ENCODE results near the gene PAK5. TPM values are rescaled to one million over a fixed set of nuclear protein-coding genes. Genes with fewer than 3 reads are reported as not detected.

PAK5 gene
- total RNA-seq, 1 donor: not detected

- TF ChIP-seq CTCF (IDR thresholded peaks at IDR 0.05; ENCODE audit: insufficient read depth, low read length): no peak
- no peak overlapping the region for H3K4me3 ChIP-seq (ENCODE audit: low read depth, low read length)
- no peak for DNase-seq (ENCODE audit: low read depth)
Measured at GRCh38 chr20:9867196-9867980, 28.5 kb upstream of the PAK5 start.

- no peak for DNase-seq (ENCODE audit: low read depth)
- no peak for TF ChIP-seq CTCF (IDR thresholded peaks at IDR 0.05; ENCODE audit: insufficient read depth, low read length)
- no peak overlapping the region for H3K4me3 ChIP-seq (ENCODE audit: low read depth, low read length)
Measured at GRCh38 chr20:9852566-9852965, 13.7 kb upstream of the PAK5 start.

GRCh38 chr20:9839626-9840025 is 750 bp upstream of the PAK5 start:
- TF ChIP-seq CTCF (IDR thresholded peaks at IDR 0.05; ENCODE audit: insufficient read depth, low read length): no peak
- DNase-seq (ENCODE audit: low read depth): no peak
- no peak overlapping the region for H3K4me3 ChIP-seq (ENCODE audit: low read depth, low read length)

GRCh38 chr20:9838035-9838377 is 870 bp downstream of the PAK5 start:
- no peak for TF ChIP-seq CTCF (IDR thresholded peaks at IDR 0.05; ENCODE audit: insufficient read depth, low read length)
- no peak overlapping the region for H3K4me3 ChIP-seq (ENCODE audit: low read depth, low read length)
- DNase-seq (ENCODE audit: low read depth): no peak

GRCh38 chr20:9837634-9838033 is 1.2 kb downstream of the PAK5 start:
- H3K4me3 ChIP-seq (ENCODE audit: low read depth, low read length): no peak overlapping the region
- peak; percentile 0 for DNase-seq (ENCODE audit: low read depth)
- no peak for TF ChIP-seq CTCF (IDR thresholded peaks at IDR 0.05; ENCODE audit: insufficient read depth, low read length)

- no peak for TF ChIP-seq CTCF (IDR thresholded peaks at IDR 0.05; ENCODE audit: insufficient read depth, low read length)
Measured at GRCh38 chr20:9835302-9835701, 3.6 kb downstream of the PAK5 start.

GRCh38 chr20:9831032-9831431 is 7.8 kb downstream of the PAK5 start:
- no peak for DNase-seq (ENCODE audit: low read depth)
- no peak for TF ChIP-seq CTCF (IDR thresholded peaks at IDR 0.05; ENCODE audit: insufficient read depth, low read length)
- no peak overlapping the region for H3K4me3 ChIP-seq (ENCODE audit: low read depth, low read length)

More at GRCh38 chr20:9835302-9835701, 3.6 kb downstream of the PAK5 start:
- no peak overlapping the region for H3K4me3 ChIP-seq (ENCODE audit: low read depth, low read length)
- no peak for DNase-seq (ENCODE audit: low read depth)

All from fibroblast of the aortic adventitia (primary cell).